HepG2 (cell line): ENCODE data around the gene ELMOD3. TPM values are rescaled to one million over a fixed set of nuclear protein-coding genes. Genes with fewer than 3 reads are reported as not detected.

Experiments
- AGO1 ChIP-seq: fragments of 200-400 bp; formaldehyde crosslinking; IDR thresholded peaks from 2 replicates; pipeline ENCODE4 v1.6.1; 2017; ENCODE audit warnings: mild to moderate bottlenecking, low read depth, low read length, moderate library complexity; ENCODE audit not compliant: poor library complexity, severe bottlenecking
- ATF6 ChIP-seq: sonication (generic); formaldehyde crosslinking; conservative IDR thresholded peaks from 2 replicates; pipeline ENCODE4 v1.4.0; 2020; ENCODE audit warnings: missing genetic modification reagents
- BHLHE40 ChIP-seq: IDR thresholded peaks from 2 replicates; pipeline ENCODE4 v1.6.1; 2011; ENCODE audit warnings: low read length, improper control_type of control experiment
- GLMP ChIP-seq: sonication (generic); formaldehyde crosslinking; IDR thresholded peaks from 2 replicates; pipeline ENCODE4 v1.9.0; 2021; ENCODE audit warnings: missing genetic modification reagents, mild to moderate bottlenecking, borderline replicate concordance
- GTF2F1 ChIP-seq: fragments of 150-350 bp; IDR thresholded peaks from 2 replicates; pipeline ENCODE4 v1.6.1; 2014; ENCODE audit warnings: low read length
- HMGXB3 ChIP-seq: sonication (generic); formaldehyde crosslinking; IDR thresholded peaks from 2 replicates; pipeline ENCODE4 v1.4.0; 2020; ENCODE audit warnings: missing genetic modification reagents, borderline replicate concordance
- HOXA3 ChIP-seq: sonication (generic); formaldehyde crosslinking; IDR thresholded peaks from 2 replicates; pipeline ENCODE4 v1.5.0; 2020; ENCODE audit warnings: missing genetic modification reagents
- HOXA5 ChIP-seq: sonication (generic); formaldehyde crosslinking; IDR thresholded peaks from 2 replicates; pipeline ENCODE4 v1.4.0; 2020; ENCODE audit warnings: missing genetic modification reagents
- KAT7 ChIP-seq: IDR thresholded peaks from 2 replicates; pipeline ENCODE4 v1.6.1; 2018; ENCODE audit warnings: borderline replicate concordance, missing compliant biosample characterization
- NFE2L2 ChIP-seq: fragments of 150-350 bp; IDR thresholded peaks from 2 replicates; pipeline ENCODE4 v1.6.1; 2014; ENCODE audit warnings: low read length
- PBX3 ChIP-seq: sonication (generic); formaldehyde crosslinking; IDR thresholded peaks from 2 replicates; pipeline ENCODE4 v1.8.1; 2023; ENCODE audit warnings: missing genetic modification reagents, inconsistent platforms, borderline replicate concordance
- RFXAP ChIP-seq: sonication (generic); formaldehyde crosslinking; IDR thresholded peaks from 2 replicates; pipeline ENCODE4 v1.4.0; 2020; ENCODE audit warnings: missing genetic modification reagents, borderline replicate concordance
- SMAD1 ChIP-seq: sonication (generic); formaldehyde crosslinking; IDR thresholded peaks from 2 replicates; pipeline ENCODE4 v1.4.0; 2020; ENCODE audit warnings: missing genetic modification reagents, low read depth, mild to moderate bottlenecking, borderline replicate concordance
- ZBTB37 ChIP-seq: sonication (generic); formaldehyde crosslinking; IDR thresholded peaks from 2 replicates; pipeline ENCODE4 v1.4.0; 2020; ENCODE audit warnings: mild to moderate bottlenecking, missing genetic modification reagents
- ZNF781 ChIP-seq: sonication (generic); formaldehyde crosslinking; IDR thresholded peaks from 2 replicates; pipeline ENCODE4 v1.5.1; 2020; ENCODE audit warnings: borderline replicate concordance, mild to moderate bottlenecking, missing genetic modification reagents; ENCODE audit errors: not compliant biosample characterization
- polyA plus RNA-seq, 8 experiments: library from polyadenylated mRNA; depleted of rRNA in 3 of 8; stranded (reverse) in 7 of 8; unstranded in 1 of 8; fragments of >200 nt; fragmentation: Illumina TruSeq in 4 of 8; extraction: Trizol in 4 of 8; gene quantifications; 2 replicates each; pipeline versions ENCODE4 v1.2.1 to v1.2.3, GENCODE V29; 2011 to 2016; ENCODE audit warnings: low read depth in 4 of 8, missing spikeins in 1 of 8, mixed read lengths in 1 of 8; ENCODE audit not compliant: insufficient read depth in 1 of 8
- total RNA-seq, 5 experiments: library from RNA; depleted of rRNA; stranded (reverse); fragments of >200 nt; fragmentation: Illumina TruSeq; extraction: Trizol; gene quantifications; 2 replicates each; pipeline ENCODE4 v1.2.3, GENCODE V29; 2016; ENCODE audit warnings: low read depth in 1 of 5

Gene ELMOD3
- total and polyA plus RNA-seq, 2 of the 13 experiments (the other 11 are each of a cell fraction or from before 2014, with no cell fraction given): 13.3 to 19.5 TPM

DNA sequence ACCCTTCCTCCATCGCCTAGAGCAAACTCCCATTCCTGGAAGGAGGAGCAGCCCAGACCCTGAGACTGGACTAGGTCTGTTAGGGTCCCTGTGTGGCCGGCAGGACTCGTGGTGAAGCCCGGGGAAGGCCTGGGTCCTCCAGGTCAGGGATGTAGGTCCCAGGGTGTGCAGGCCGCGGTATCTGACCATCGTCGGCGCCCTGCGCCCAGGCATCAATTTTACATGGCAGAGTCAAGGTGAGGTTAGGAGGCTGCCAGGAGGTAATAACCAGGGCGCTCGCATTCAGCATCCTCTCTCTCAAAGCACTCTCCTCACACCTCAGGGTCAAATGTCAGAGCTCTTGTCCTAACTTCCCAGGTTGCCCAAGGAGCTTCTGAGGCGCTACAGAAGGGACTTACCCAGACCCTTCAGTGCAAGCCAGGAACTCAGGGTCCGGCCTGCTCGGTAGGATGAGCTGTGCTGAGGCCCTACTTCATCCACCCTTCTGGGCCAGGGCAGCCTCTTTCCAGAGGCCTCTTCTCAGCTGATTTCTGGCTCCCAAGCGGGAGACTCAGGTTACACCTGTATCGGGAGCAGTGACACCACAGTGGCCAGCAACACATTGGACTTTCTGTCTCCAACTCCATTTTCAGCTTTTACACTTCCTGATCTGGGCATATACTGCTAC, 64.6 kb downstream of the ELMOD3 start (continued):
- TF ChIP-seq AGO1 (no peak), HMGXB3 (CRISPR knock-in tag) (no peak), HOXA3 (CRISPR knock-in tag) (no peak), SMAD1 (CRISPR knock-in tag) (no peak), HOXA5 (no peak), RFXAP (peak; percentile 5; the same call in 1 of the 2 replicates), NFE2L2 (no peak), ATF6 (CRISPR knock-in tag) (no peak), ZNF781 (CRISPR knock-in tag) (no peak), ZBTB37 (CRISPR knock-in tag) (no peak; the same call in 1 of the 2 replicates), BHLHE40 (no peak), KAT7 (CRISPR knock-in tag) (no peak; the same call in 1 of the 2 replicates), GTF2F1 (no peak), PBX3 (CRISPR knock-in tag) (0 out of 2 replicates have a peak, but pooled peaks have one; percentile 54), GLMP (CRISPR knock-in tag) (no peak)
